ENCODE data around the gene POLG2.

POLG2 gene

DNA sequence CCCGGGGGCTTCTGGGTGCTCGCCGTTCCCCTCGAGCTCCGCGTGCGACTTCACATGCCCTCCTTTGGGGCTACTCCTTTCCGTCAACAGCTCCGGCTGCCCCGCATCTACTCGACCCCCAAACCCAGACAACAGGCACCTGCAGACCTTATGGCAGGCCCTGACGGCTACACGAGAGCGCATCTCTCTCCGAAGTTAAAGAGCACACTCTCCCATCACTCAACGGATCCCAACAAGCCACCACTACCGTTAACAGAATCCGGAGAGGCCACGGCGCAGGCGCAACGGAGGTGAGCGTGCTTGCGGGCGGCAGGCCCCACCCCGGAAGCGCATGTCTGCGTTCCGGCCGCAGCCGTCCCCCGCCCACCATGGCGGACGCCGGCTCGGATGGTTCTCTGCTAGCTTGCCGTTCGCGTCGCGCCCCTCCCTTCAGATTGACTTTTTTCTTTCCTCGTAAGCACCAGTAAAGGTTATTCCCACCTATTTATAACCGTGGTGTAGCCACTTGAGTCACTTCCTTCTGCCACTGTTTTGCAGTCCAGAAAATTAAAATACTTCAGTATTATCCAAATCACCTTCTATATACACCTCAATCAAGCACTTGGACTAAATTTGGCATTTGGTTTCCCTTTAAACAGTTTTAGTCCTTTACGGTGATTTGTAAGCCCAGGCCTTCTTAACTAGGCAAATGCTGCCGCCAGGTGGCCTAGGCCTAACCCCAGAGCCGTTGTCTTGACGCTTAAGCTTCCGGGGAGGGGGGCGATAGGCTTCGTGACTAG lies at the start of gene POLG2:
POLG2 (minus strand) TSS at position 269 of the 779 bp plus-strand sequence; CDS start at position 183, 86 bp downstream.
- peak; percentile 90 to 94 for DNase-seq (ENCODE audit: extremely low read depth in 1 of 2, low read depth in 1 of 2)

- no peak for DNase-seq (ENCODE audit: extremely low read depth in 1 of 2, low read depth in 1 of 2)
These were observed 47.9 kb upstream of the POLG2 start for GRCh38 chr17:64544742-64545141.

DNA sequence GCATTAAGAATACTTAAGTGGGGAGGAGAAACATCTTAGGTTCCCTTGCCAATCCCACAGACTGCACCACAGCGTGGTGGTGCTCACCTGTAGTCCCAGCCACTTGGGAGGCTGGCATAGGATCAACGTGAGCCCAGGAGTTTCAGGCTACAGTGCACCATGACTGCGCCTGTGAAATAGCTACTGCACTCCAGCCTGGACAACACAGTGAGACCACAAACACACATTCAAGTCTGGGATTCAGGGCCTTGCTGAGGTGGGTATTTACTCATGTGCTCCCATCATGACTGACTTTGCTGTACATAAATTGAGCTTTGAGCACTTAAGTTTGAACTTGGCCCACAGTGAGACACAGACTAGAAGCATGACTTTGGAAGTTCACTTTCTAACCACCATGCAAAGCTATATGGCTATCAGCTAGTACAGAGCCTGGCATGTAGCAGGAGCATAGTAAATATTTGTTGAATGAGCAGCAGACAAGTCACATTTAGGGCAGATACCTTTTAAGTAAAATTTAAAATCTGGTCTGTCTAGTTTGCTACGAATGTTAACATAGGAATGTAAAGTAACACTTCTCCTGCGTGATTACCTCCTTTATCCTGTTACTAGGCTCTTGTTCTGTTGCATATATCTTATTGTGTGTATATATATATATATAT lies 43.4 kb upstream of the POLG2 start:
- no peak for DNase-seq (ENCODE audit: extremely low read depth in 1 of 2, low read depth in 1 of 2)

DNA sequence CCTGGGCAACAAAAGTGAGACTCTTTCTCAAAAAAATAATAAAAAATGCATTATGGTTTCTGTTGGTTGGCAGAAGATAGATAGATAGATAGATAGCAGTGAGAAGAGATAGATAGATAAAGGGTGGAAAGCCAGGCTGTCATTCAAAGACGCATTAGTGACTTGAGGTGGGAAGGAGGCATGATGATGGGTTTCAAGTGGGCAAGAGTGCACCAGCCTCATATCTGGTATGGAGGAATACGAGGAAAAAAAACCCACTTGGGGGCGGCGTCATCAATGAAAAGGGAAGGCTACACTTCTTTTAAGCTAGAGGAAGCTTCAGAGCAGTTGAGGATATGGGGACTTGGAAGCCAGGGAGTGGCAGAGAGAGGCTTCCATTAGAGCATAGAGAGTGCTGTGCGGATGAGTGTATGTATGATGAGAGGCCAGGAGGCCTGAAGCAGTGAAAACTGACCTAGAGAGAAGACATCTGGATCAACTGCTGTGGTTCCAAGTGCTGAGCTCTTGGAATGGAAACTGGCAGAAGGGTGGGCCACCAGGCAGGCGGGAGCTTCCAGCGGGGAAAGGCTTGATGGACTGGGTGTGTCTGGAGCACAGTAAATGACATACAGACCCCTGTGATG lies 41.8 kb upstream of the POLG2 start:
- DNase-seq (ENCODE audit: extremely low read depth in 1 of 2, low read depth in 1 of 2), result no peak

DNA sequence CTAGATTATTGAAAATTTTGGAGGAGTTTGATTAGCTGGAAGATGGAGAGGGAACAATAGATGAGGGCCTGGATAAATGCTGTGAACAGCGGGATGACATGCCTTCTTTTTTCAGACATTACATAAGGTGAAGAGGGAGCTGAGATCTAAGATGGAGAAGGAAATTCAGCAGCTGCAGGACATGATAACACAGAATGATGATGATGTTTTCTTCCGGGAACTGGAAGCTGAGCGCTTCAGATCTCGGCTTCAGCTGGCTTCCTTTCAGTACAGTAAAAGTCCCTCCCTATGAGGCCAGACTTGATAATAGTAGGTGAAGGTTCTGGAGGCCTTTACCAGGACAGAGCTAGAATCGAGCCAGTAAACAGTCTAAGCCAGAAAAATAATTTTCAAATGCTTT lies 40.6 kb upstream of the POLG2 start:
- no peak for DNase-seq (ENCODE audit: extremely low read depth in 1 of 2, low read depth in 1 of 2)

GRCh38 chr17:64536913-64537312 lies 40.1 kb upstream of the POLG2 start:
- no peak for DNase-seq (ENCODE audit: extremely low read depth in 1 of 2, low read depth in 1 of 2)

GRCh38 chr17:64535357-64535756 lies 38.5 kb upstream of the POLG2 start:
- no peak for DNase-seq (ENCODE audit: extremely low read depth in 1 of 2, low read depth in 1 of 2)

DNA sequence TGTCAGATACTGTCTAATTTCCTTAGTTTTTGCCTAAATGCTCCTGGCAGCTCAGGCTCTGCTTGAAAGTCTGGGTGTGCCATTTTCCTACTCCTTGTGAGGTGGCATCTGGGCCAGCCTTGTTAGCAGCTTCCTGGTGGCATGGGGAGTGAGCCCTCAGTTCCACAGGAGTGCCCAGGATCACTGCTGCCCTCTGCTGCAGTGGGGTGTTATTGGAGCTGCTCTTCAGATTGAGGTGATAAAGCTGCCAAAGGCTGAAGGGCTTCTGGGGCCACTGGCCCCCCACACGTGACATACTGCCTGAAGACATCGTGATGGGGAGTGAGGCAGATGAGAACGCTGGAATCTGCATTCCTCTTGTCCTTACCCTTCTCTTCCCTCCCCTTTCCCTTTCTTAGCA lies 37.3 kb upstream of the POLG2 start:
- no peak for DNase-seq (ENCODE audit: extremely low read depth in 1 of 2, low read depth in 1 of 2)

DNA sequence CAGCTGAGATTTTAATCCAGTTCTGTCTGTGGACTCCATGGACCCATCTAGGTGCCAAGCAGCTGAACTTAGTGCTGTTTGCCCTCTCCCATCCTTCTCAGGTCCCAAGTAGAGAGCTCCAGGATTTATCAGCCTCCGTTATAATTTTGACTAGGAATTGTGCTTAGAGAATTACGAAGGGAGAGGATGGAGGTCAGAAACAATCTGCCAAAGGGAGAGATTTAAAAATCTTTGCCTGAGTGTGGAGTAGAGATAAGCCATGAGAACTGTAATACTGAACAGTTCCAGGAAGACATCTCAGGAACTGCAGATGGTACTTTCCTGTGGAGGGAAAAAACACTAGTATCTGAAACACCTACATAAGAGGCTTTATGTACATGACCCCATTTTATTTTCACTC lies 36.9 kb upstream of the POLG2 start:
- DNase-seq (ENCODE audit: extremely low read depth in 1 of 2, low read depth in 1 of 2), result no peak

- no peak for DNase-seq (ENCODE audit: extremely low read depth in 1 of 2, low read depth in 1 of 2)
These were observed 35.6 kb upstream of the POLG2 start for GRCh38 chr17:64532409-64532808.

DNA sequence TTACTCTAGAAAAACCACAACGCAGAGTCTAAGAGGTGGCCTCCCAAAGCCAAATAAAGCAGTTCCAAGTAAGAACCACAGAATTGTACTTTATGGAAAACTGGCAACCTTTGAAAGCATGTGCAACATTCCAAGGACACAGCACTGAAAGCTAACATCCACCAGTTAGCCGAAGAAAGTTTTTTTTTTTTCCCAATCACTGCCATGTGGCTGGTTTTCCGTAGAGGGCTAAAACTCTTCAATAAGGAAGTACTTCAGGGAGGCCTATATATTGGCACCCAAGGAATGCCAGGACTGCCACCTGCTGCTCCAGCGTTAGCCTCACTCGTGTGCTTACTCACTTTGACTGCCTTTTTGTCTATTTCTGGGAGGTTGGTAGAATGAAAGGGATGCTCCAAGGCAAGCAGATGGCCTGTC lies 35.1 kb upstream of the POLG2 start:
- DNase-seq (ENCODE audit: extremely low read depth in 1 of 2, low read depth in 1 of 2), result no peak

GRCh38 chr17:64529221-64529620 lies 32.4 kb upstream of the POLG2 start:
- no peak for DNase-seq (ENCODE audit: extremely low read depth in 1 of 2, low read depth in 1 of 2)

DNA sequence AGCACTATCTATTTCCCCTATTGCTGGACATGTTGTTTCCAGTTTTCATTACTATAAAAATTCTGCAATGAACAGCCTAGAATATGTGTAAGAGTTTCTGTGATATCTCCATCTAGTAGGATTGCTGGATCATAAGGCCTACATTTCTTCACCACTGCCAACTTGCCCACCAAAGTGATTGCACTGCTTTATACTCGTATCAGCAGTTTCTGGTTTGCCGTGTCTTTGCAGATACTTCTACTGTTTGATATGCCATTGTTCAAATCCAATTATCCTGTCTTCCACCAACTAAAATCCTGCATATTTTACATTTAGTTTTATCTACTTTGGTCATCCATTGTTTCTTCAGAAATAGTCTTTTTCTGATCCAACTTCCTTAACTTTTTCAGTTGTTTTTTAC lies 31.1 kb upstream of the POLG2 start:
- DNase-seq (ENCODE audit: extremely low read depth in 1 of 2, low read depth in 1 of 2), result no peak

GRCh38 chr17:64520359-64520758 lies 23.5 kb upstream of the POLG2 start:
- no peak for DNase-seq (ENCODE audit: extremely low read depth in 1 of 2, low read depth in 1 of 2)

DNA sequence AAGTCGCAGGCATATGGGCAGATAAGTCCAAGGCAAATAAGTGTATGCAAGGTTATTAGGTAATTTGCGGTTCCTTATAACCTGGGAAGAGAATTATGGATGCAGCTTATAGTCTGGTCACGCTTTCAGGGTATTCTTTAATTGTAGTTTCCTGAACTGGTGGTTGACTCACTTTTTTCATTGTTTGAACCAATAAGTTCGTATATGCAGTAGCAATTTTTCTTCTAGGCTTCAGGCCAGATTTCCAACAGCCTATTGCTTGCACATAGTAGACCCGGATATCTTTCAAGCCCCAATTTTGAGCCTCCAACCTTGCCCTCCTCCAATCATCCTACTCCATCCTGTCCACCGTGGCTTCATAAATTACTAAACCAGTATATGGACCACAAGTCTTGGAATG lies 22.7 kb upstream of the POLG2 start:
- no peak for DNase-seq (ENCODE audit: extremely low read depth in 1 of 2, low read depth in 1 of 2)

DNA sequence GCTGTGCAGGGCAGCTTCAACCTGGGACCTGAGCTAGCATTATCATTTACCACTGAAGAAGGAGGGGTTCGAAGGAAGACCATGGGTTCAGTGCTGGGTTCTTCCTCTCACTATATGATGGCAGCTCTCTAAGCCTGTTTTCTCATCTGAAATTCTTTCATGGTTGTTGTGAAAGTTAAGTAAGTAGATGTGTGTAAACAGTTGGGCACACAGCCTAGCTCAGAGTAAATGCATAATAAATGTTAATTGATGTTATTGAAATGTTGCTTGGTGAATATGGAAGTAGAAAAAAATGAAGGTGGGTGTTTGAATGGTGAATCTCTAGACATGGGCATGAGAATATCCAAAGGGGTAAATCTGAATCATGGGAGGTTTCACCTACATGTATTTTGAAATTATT lies 19.0 kb upstream of the POLG2 start:
- no peak for DNase-seq (ENCODE audit: extremely low read depth in 1 of 2, low read depth in 1 of 2)

DNA sequence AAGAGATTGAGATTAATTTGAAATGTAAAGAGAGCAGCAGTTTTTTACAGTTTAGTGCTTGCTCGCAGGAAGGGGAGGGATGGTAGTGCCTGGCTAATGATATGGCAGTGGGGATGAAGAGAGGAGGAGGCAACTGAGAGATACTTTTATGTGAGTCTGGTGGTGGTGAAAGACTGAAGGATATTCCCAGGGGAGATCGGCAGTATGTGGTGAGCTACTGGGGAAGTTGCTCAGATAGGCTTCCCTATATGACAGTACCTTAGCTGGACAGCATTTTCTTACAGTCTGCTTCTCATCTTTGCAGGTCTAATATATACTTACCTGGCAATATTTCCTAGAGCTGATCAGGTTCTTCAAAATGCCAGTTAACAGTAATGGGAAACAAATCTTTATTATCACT lies 18.6 kb upstream of the POLG2 start:
- no peak for DNase-seq (ENCODE audit: extremely low read depth in 1 of 2, low read depth in 1 of 2)

DNA sequence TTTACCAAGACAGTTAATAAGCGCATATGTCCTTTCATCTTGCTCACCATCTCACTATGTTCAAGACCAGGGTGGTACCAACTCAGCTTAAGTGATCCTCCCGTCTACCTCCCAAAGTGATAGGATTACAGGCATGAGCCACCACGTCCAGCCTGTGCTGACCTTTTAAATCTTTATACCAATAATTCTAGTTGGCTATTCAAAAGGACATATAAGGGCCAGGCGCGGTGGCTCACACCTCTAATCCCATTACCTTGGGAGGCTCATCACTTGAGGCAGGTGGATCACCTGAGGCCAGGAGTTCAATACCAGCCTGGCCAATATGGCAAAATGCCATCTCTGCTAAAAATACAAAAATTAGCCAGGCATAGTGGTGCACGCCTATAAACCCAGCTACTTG lies 12.3 kb upstream of the POLG2 start:
- no peak for DNase-seq (ENCODE audit: extremely low read depth in 1 of 2, low read depth in 1 of 2)

GRCh38 chr17:64508683-64509082 lies 11.8 kb upstream of the POLG2 start:
- no peak for DNase-seq (ENCODE audit: extremely low read depth in 1 of 2, low read depth in 1 of 2)

- DNase-seq (ENCODE audit: extremely low read depth in 1 of 2, low read depth in 1 of 2), result no peak
These were observed 10.5 kb upstream of the POLG2 start for GRCh38 chr17:64507413-64507782.

GRCh38 chr17:64506576-64507412 lies 9.9 kb upstream of the POLG2 start, which contains the start of gene CEP95:
TSS of gene CEP95 (plus strand) at chr17:64506977. CDS start at chr17:64507098, 121 bp downstream.
- DNase-seq (ENCODE audit: extremely low read depth in 1 of 2, low read depth in 1 of 2), result peak; percentile 90 to 93
